NAMALWA (cell line): Measurements from ENCODE around the gene MAGI1.
"Not testable (repeated sequence)": the region's sequence is repeated elsewhere in the genome, so short reads cannot be mapped to it uniquely, and the experiment has no call there.

Experiments used
- DNase-seq: peaks from one replicate; pipeline ENCODE4 v3.0.0-alpha.2; 2015; ENCODE audit warnings: low spot score

Gene MAGI1

DNA sequence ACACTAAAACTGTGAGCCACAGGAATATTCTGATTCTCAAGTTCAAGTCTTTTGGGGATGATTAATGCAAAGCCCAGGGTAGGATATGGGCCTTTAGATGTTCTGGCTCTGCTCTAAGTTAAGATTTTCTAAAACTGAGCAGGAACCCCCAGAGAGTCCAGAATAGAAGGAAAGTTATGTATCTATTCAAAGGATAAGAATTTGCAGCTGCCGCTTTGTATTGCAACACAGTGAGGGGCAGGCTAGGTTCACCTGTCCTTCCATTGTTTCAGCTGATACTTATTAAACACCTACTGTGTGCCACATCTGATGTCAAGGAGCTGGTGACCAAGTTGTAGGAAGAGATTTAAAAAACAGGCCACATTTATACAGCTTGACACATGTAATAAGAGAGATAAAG lies 290.4 kb downstream of the MAGI1 start:
- DNase-seq = no peak

- DNase-seq = no peak
These were observed 291.9 kb downstream of the MAGI1 start for GRCh38 chr3:65746848-65747247.

DNA sequence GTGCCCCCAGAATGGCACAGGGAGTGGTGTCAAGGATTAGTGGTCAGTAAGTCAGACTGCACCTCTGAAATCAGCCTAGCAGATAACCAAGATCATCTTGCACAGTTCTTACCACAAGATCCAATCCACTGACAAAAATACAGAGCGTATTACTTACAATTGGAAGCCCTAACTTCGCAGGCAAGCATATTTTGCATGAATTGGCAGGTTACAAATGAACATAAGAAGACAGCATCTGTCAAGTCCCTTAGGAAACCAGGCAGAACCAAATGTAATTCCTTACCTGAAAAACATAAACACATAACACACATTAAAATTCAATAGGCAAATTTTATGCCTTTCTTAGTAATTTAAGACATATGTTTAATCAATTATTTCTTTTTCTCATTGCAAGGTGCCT lies 293.4 kb downstream of the MAGI1 start:
- no peak for DNase-seq

GRCh38 chr3:65742914-65743313 lies 295.8 kb downstream of the MAGI1 start:
- no peak for DNase-seq

DNA sequence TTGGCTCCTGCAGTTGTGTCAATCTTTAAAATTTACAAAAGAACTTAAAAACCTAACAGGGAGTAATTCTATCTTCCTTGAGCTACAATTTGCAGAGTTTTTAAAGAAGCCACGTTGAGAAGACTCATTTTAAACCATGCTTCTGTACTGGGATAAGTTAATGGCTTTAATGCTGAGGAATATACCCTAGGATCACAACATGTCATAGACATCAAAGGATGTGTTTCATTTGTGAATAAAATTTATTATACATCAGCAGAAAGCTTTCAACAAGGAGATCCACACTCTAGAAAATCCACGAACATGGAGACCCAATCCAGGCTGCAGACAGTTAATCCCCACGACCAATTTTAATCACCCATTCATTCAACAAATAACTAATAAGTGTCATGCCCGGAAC lies 297.2 kb downstream of the MAGI1 start:
- DNase-seq = no peak

DNA sequence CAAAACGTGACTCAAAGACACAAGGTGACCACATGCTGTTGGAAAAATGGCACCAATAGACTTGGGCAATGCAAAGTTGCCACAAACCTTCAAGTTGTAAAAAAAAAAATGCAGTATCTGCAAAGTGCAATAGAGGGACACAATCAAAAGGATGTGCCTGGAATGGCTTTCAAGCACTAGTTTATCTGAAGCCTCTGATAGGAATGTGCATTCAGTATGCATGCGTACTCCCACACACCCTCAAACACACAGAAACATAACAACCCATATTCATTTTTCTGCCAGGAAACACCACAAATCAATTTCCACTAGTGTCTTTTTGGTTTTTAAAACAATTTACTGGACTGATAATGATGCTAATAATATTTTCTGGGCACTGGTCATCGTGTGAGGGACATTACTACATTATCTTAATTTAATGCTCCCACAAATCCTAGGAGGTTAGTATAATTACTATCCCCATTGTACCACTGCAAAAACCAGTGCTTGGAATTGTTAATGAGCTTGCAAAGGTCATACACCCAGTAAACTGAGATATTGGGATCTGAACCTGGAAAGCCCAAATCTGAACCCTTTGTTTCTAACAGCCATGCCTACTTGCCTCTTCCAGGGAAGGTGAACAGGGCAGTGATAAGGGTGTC lies 298.7 kb downstream of the MAGI1 start:
- DNase-seq = no peak

DNA sequence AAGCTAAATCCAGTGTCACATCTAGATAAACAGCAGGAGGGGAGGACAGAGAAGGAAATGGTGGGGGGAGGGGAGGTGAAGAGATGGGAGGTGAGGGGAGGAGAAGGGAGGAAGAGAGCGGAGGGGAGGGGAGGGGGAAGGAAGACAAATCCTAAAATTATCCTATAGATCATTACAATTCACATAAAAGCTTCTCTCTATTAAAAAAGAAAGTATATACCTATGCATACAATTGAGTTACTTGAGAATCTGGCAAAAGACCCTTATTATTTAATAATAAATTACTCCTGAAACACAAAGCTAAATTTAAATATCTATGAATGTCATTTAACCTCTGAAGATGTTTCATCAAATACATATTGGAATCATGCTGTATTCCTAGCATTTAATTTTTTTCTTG lies 303.9 kb downstream of the MAGI1 start:
- DNase-seq = no peak

GRCh38 chr3:65734382-65734781 lies 304.3 kb downstream of the MAGI1 start:
- no peak for DNase-seq

- DNase-seq = no peak
These were observed 305.3 kb downstream of the MAGI1 start for GRCh38 chr3:65733459-65733858.

DNA sequence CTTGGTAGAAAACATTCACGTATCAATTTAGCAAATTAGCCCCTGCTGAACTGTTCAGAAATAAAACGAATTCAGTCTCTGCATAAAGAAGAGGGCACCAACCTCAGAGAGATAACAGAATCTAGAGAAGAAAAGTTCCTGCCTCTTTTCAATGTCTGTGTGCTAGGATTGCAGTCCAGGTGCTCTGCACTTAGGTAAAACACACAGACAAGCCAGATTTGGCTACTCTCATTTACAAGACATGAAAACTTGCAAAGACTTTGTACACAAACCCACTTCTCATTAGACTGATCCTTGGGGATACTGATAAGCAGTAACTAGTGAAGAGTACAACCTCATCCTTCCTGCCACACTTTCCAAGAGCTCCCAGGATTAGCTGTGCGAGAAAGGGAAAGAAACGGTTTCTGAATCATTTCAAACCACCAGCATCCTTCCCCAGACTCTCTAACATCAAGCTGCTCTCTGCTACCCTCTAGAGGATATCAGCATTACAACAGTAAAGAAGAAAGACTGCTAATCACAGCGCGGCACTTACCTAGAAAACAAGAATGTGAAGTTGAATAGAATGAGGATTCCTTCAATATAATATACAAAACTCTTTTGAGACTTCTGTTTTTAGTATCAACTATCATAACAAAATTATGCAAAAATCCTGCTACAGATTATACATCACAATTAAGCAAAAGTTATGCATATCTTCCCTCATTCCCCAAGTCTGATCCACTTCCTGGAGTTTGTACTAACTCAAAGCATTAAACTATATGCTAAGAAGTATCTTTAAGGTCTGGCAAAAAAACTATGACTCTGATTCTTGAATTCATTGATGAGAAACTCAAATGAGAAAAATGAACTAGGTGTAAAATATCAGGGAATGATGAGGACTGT lies 306.4 kb downstream of the MAGI1 start:
- DNase-seq = peak; percentile 51

DNA sequence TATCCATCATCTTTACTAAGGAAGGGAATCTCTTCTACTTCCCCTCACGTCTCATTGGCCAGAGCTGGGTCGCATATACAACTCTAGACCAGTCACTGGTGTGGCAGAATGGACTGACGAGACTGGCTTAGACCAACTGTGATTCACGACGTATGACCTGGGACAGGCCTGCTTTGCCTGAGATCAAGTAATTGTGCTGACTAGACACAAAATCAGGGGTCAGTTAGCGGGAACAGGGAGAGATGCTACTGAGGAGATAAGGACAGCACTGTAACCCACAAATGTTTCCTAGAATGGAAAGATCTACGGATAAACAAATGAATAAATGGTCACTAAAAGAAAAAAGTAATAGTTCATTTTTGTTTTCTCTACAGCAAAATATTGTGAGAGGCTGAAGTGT lies 308.3 kb downstream of the MAGI1 start:
- no peak for DNase-seq

- DNase-seq = no peak
These were observed 308.7 kb downstream of the MAGI1 start for GRCh38 chr3:65729973-65730372.

- no peak for DNase-seq
These were observed 309.2 kb downstream of the MAGI1 start for GRCh38 chr3:65729555-65729954.

DNA sequence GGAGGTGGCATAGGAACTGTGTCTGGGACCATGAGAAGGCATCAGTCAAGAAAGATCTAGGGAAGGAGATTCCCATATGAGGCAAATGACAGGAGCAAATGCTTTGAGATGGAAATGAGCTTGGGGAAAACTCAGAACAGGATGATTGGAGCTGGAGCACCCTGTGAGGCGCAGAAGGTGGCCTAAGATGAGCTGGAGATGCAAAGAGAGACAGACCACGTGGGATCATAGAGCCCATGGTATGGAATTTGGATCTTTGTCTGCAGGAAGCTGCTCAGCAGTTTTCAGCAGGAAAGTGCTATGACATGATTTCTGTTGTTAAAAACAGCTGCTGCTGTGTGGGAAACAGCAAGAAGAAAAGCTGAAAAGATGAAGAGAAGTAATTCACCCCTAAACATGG lies 310.6 kb downstream of the MAGI1 start:
- no peak for DNase-seq

GRCh38 chr3:65723985-65724384 lies 314.7 kb downstream of the MAGI1 start:
- DNase-seq = no peak

GRCh38 chr3:65723011-65723410 lies 315.7 kb downstream of the MAGI1 start:
- no peak for DNase-seq

- DNase-seq = no peak
These were observed 317.6 kb downstream of the MAGI1 start for GRCh38 chr3:65720989-65721737.

- DNase-seq = not testable (repeated sequence)
These were observed 319.1 kb downstream of the MAGI1 start for GRCh38 chr3:65719639-65720038.

DNA sequence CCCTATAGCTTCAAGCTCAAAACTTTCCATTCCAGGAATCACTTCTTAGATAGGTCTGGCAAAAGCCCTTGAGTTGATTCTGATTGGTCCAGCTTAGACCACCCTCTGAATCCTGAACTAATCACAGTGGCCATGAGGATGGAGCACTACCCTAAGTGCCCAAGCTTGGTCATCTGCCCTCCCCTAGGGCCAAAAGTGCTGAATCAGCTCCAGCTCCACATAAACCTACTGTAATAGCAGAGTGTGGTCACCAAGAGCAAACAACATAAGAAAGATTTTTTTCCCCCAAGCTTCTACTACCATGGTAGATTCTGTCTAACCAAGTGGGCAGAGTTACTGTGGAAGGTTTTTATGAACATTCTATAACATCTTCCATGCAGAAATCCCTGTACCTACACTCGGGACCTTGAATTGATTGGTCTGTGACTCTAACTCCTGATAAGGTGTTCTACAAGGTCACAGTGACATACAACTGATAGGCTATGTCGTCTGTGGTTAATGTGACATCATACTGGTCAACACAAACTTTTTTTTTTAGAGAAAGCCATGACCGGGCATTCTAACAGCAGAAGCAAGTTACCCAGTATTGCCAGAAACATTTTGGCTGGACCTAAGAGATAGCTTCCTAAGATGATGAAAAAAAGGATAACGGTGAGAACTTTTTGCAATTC lies 320.9 kb downstream of the MAGI1 start:
- no peak for DNase-seq

DNA sequence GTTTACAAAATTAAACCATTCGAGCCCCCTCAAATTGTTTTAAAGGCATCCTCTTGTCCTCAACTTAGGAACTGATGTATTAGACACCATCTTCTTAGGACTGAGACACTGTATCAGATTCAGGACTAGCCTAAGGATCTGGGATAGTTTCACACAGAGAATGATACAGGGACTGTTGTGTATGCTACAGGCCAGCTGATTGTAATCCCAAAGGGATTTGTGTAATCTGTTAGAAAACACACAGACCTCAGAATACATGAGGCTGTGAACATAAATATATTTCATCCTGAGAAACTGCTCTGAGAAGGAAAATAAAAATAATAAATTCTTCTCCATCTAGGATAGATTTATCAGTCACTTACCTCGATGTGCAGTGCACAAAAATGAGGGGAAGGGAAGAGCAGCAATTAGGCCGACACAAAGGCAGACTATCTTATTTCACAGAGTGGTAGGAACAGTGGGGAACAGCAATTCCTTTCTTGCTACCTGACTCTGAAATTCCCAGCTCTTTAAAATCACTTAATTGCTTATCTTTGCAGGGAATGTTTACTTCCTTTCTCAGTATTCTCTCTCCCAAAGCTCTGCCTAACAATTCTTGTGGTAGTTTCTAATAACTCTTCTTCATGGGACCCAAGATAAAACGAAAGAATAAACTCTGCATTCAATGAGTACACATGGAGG lies 322.5 kb downstream of the MAGI1 start:
- DNase-seq = no peak

GRCh38 chr3:65714134-65714533 lies 324.6 kb downstream of the MAGI1 start:
- no peak for DNase-seq

DNA sequence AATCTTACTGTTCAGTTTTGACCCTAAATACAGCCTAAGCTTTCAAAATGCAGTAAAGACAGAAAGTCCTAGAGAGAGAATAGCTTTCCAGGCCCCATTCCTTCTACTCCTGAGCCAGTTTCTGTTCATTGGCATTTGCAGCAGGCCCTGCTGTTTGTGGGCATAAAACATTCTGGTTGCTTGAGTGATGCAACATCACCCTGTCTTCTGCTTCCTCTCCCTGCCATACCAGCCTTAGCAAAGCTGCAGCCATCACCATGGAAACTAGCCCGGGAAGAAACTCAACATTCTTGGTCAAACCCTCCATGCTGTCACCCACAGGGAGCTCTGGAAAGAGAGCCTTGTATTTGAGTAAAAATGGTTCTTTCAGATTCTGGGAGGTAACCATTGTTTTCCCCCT lies 325.7 kb downstream of the MAGI1 start:
- DNase-seq = no peak
